NB4 (cell line): ENCODE measurements around the gene SPINT3.

Experiments
- POLR2A ChIP-seq: IDR thresholded peaks from 2 replicates; pipeline ENCODE4 v1.6.1; 2011; ENCODE audit warnings: mild to moderate bottlenecking; ENCODE audit not compliant: insufficient read length; ENCODE audit errors: extremely low read depth
- TF ChIP-seq, protein P1 (sequence below): IDR thresholded peaks from one replicate; pipeline ENCODE4 v1.5.1; 2012; ENCODE audit warnings: low read depth, low read length
- TF ChIP-seq, protein P2 (sequence below): IDR thresholded peaks from 2 replicates; pipeline ENCODE4 v1.6.1; 2011; ENCODE audit warnings: low read depth, low read length

DNA sequence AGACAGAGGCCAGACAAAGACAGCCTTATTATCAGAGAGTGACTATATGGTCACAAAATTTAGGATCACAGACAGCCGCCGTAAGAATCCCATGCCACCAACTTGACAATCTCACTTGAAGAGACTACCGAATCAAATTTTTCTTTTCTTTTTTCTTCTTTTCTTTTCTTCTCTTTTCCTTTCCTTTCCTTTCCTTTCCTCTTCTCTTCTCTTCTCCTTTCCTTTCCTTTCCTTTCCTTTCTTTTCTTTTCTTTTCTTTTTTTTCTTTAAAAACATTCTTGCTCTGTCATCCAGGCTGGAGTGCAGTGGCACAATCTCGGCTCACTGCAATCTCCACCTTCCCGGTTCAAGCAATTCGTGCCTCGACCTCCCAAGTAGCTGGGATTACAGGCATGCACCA, 33.0 kb upstream of the SPINT3 start:
- TF ChIP-seq, protein P1, sequence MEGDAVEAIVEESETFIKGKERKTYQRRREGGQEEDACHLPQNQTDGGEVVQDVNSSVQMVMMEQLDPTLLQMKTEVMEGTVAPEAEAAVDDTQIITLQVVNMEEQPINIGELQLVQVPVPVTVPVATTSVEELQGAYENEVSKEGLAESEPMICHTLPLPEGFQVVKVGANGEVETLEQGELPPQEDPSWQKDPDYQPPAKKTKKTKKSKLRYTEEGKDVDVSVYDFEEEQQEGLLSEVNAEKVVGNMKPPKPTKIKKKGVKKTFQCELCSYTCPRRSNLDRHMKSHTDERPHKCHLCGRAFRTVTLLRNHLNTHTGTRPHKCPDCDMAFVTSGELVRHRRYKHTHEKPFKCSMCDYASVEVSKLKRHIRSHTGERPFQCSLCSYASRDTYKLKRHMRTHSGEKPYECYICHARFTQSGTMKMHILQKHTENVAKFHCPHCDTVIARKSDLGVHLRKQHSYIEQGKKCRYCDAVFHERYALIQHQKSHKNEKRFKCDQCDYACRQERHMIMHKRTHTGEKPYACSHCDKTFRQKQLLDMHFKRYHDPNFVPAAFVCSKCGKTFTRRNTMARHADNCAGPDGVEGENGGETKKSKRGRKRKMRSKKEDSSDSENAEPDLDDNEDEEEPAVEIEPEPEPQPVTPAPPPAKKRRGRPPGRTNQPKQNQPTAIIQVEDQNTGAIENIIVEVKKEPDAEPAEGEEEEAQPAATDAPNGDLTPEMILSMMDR: no peak
- no peak for TF ChIP-seq POLR2A
- TF ChIP-seq, protein P2, sequence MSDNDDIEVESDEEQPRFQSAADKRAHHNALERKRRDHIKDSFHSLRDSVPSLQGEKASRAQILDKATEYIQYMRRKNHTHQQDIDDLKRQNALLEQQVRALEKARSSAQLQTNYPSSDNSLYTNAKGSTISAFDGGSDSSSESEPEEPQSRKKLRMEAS: no peak
